ENCODE data around the gene RNU7-1.

GRCh38 chr12:6963791-6964413, 20.3 kb downstream of the RNU7-1 start:
- TF ChIP-seq CTCF (IDR thresholded peaks at IDR 0.05; ENCODE audit: low read length) (no peak), EZH2phosphoT487 (IDR thresholded peaks at IDR 0.05; ENCODE audit: low read length) (no peak), EZH2 (optimal IDR thresholded peaks at IDR 0.05; ENCODE audit: low read depth, low read length) (no peak)
